NB4 (cell line): Measurements from ENCODE around the gene KRTAP6-2.

Source experiments
- DNase-seq: peaks from one replicate; pipeline ENCODE4 v3.0.0; 2010; ENCODE audit warnings: low read depth
- H3K4me3 ChIP-seq: one replicate; pipeline ENCODE4 v1.5.1; 2011; ENCODE audit warnings: mild to moderate bottlenecking, low read depth, low read length, moderate library complexity
- CTCF ChIP-seq: IDR thresholded peaks from one replicate; pipeline ENCODE4 v1.5.1; 2012; ENCODE audit warnings: low read depth, low read length
- MAX ChIP-seq: IDR thresholded peaks from 2 replicates; pipeline ENCODE4 v1.6.1; 2011; ENCODE audit warnings: low read depth, low read length
- MYC ChIP-seq: IDR thresholded peaks from 2 replicates; pipeline ENCODE4 v1.6.1; 2011; ENCODE audit warnings: low read depth, low read length
- POLR2A ChIP-seq: IDR thresholded peaks from 2 replicates; pipeline ENCODE4 v1.6.1; 2011; ENCODE audit warnings: mild to moderate bottlenecking; ENCODE audit not compliant: insufficient read length; ENCODE audit errors: extremely low read depth

The KRTAP6-2 gene

GRCh38 chr21:30616125-30616524, 17.4 kb upstream of the KRTAP6-2 start, which contains the start of gene KRTAP20-1:
Gene KRTAP20-1, plus strand, starts transcription at chr21:30616425. Its CDS starts 30 bp downstream, at chr21:30616455.
- no peak within 1 kb of the TSS for H3K4me3 ChIP-seq
- TF ChIP-seq MAX: no peak
- TF ChIP-seq CTCF: no peak
- no peak for TF ChIP-seq MYC
- no peak for DNase-seq

GRCh38 chr21:30615199-30615598, 16.5 kb upstream of the KRTAP6-2 start:
- DNase-seq: no peak
- no peak overlapping the region for H3K4me3 ChIP-seq
- TF ChIP-seq CTCF: no peak
- TF ChIP-seq POLR2A: no peak
- TF ChIP-seq MAX: no peak
- TF ChIP-seq MYC: no peak

- no peak within 1 kb of the TSS for H3K4me3 ChIP-seq
- TF ChIP-seq CTCF (no peak), POLR2A (no peak), MYC (no peak), MAX (no peak)
- no peak for DNase-seq
Measured at GRCh38 chr21:30613836-30614235, 15.1 kb upstream of the KRTAP6-2 start, which contains the start of gene KRTAP6-1. Gene KRTAP6-1, minus strand, starts transcription at chr21:30613930. Its CDS starts 26 bp downstream, at chr21:30613904.

GRCh38 chr21:30612132-30612531, 13.4 kb upstream of the KRTAP6-2 start:
- TF ChIP-seq MAX (no peak), MYC (no peak)
- no peak for DNase-seq
- no peak overlapping the region for H3K4me3 ChIP-seq

GRCh38 chr21:30605968-30606367, 7.3 kb upstream of the KRTAP6-2 start:
- TF ChIP-seq CTCF (no peak), MAX (no peak), MYC (no peak), POLR2A (no peak)
- no peak for DNase-seq
- H3K4me3 ChIP-seq: no peak overlapping the region

GRCh38 chr21:30600787-30601186, 2.1 kb upstream of the KRTAP6-2 start, which contains the start of gene KRTAP22-1:
Gene KRTAP22-1, plus strand, starts transcription at chr21:30601087.
- H3K4me3 ChIP-seq: no peak within 1 kb of the TSS
- no peak for DNase-seq
- TF ChIP-seq MYC: no peak
- TF ChIP-seq POLR2A: no peak
- TF ChIP-seq MAX: no peak
- no peak for TF ChIP-seq CTCF
